ENCODE measurements around the gene ORMDL3.
"Not testable (repeated sequence)": the region's sequence is repeated elsewhere in the genome, so short reads cannot be mapped to it uniquely, and the experiment has no call there.

ORMDL3 gene

DNA sequence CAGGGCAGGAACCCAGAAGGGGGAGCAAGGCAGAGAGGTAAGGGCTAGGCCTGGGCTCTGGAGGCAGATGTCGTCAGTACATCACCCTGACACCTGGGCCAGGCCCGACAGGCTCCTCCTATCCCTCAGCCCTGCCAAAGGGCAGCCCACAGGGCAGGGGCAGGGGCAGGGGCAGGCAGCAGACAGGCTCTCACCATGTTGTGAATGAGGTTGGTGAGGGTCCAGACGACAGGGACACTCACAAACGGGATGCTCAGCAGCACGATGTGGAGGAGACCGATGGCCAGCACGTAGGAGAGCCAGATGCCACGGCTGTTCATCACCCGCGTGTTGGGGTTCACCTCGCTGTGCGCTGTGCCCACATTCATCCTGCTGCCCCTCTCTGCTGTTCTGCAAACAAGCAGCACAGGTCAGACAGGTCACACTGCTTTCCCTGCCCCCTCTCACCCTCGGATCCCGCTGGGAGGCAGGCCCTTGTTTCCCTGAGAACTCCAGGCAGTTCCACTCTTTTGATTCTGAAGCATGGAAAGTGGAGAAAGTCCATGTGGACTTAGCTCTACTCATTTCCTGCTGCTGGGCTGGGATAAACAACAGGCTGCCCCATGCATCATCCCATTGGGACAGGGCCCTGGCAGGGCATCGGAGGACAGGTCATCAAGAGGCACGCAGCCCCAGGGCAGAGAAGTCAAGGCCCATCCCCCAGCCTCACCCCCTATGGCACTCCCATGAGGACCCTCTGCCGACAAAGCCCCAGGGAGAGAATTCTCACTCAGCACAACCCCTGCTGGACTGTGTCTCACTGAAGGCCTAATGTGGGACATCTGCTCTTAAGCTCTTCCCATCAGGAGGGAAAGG is 3.3 kb downstream of the ORMDL3 start:
- no peak for DNase-seq

DNA sequence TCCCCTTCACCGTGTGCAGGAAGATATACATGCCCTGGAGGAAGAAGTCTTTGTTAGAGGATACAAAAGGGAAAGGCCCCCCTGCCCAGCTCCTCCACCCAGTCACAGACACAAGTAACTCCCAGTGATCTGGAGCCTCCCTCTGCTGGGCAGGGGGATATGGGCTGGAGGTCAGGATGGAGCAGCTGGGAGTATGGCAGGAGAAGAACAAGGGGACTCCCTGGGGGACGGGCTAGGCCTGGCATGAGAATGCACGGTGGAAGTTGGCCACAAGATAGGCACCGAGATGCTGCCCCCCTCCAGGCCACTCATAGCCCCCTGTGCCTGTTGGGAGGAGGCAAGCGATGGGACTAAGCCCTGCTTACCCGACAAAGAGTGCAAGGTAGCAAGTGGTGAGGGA is 4.2 kb downstream of the ORMDL3 start:
- DNase-seq, result no peak

DNA sequence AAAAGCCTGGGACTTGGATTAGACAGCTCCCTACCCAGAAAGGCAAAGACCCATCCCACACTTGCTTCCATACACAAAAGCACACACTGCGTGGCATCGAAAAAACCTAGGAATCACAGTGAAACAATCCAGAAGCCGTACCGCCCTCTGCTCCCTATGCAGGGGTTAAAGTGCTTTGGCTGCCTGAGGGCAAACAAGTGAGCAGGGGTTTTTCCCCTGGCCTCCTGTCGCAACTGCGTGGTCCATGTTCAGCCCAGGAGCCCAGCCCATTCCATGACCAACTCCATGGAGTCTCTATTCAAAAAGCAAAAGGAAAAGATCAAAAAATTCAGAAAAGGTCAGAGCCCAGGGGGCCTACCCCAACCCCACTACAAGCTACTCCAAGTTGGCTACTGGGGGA is 5.4 kb downstream of the ORMDL3 start:
- no peak for DNase-seq

DNA sequence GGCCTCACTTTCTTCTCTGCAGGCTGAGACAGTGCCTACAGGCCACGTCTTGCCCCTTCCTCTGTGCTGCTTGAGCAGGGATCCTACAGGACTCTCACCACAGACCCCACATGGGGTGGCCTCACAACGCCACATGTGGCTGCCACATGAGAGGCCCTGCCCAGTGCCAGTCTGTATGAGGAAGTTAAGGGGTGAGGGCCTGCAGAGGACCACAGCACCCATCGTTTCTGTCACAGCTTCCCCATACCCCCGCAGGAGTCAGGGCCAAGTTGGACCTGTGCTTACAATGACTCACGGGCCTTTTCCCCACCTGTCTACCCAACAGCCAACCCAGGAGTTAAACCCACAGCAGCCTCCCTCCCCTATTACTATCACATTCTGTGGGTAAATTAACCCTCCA is 6.1 kb downstream of the ORMDL3 start:
- no peak for DNase-seq

DNA sequence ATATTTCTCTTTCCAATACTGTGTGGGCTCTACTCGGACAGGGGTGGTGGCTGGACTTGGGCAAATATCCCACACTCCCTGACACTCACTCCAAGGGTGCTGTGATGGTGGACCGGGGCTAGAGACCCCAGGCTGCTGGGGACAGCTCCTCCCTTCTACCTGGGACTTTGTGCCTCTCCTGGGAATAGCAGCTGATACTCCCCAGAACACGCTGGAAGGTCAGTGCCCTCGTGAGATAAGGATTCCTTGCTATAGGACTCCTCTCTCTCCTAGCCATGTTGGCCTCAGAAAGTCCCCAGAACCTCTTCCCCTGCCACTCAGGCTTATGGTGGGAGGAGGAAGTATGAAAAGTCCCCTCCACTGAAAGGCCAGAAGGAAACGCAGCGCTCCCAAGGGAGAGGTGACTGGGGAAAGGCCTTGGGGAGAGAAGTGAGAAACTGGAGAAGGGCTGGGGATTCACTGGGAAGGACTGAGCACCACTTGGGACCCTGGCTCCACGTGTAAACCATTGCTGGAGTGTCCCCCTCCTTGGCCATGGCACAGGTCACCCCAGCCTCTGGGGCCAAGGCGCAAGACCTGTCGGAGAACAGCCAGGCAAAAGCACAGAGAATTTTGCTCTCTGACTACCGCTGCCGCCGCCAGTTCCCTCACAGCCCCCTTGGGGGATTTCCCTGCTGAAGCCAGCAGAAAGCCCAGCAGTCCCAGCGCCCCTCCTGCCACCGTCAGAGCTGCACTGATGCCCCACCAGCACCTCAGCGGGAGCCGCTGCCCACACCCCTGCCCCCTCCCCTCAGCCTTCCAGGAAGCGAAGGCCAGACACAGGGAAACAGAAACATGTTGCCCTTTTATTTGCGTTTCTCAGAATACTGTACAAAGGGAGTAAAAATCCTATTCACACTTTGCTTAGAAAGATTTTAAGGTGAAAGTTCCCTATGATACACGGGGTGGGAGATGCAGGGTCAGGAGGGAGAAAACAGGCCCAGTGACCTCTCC is 6.9 kb downstream of the ORMDL3 start:
- DNase-seq, result no peak

DNA sequence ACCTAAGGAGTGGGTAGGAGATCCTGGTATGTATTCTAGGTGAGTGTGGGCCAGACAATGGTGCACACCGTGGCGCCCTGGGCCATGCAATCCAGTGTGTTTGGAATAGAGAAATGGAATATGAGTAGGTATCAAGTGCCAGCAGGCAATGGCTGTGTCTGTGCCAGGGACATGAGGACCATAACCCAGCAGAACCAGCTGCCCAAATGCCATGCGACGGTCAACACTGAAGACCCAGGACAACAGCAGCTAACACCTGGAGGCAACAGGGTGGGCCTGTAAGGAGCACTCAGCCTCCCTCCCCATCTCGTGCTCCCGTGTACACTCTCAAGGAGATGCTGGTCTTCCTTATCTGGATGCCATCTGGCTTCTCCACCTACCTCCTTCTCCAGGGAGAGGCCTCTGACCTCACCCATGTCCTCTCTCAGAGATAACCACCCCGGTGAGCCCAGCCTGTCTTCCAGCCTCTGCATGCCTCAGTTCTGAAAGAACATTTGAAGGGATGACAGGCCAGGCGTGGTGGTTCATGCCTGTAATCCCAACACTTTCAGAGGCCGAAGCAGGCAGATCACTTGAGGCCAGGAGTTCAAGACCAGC is 8.2 kb downstream of the ORMDL3 start:
- DNase-seq, result no peak

DNA sequence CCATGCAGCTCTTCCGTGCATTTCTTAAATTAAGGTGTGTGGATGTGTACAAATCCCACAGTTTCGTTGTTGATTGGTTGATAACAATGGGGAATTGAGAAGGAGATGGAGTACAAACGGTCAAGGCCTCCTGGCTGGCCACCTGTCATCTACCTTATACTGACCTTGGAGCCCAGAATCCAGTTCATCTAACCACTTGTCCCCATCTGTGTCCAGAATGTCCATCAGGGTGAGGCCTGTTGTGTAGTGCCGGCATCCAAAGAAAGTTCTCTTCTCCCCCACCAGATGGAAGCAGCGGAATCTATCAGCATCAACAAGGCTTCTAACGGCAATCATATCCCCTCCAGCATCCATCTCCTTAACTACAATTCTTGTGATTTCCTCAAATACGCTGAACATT is 10.5 kb downstream of the ORMDL3 start:
- no peak for DNase-seq

DNA sequence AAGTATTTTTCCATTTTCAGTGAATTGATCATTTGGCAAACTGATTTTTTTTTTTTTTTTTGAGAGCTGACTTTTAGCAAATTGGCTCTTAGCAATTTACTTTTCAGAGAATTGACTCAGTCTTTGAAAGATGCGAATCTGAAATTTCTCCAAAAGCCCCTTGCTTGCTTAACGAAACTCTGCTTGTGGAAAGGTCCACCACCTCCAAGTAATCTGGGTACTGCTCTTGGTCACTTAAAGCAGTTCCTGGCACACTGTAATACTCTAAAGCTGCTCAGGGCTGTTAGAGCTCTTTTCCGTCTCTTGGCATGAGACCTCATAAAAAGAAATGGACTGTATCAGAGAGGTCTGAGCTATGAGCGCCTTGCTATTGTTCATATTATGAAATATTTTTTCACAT is 11.8 kb downstream of the ORMDL3 start:
- no peak for DNase-seq

DNA sequence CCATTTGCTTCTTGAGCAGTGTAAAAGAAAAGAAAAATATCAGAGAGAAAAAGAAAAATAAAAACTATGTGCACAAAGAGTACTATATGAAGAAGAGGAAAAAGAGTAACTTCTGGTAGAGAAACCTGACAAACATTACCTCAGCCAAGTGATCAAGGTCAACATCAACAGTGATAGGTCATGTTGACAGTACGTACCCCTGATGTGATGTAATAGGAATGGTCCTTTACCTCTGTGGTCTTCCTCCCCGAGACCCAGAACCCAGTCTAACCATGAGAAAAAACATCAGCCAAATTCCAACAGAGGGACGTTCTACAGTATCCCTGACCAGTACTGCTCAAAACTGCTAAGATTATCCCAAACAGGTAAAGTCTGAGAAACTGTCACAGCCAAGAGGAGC is 13.4 kb downstream of the ORMDL3 start:
- no peak for DNase-seq

DNA sequence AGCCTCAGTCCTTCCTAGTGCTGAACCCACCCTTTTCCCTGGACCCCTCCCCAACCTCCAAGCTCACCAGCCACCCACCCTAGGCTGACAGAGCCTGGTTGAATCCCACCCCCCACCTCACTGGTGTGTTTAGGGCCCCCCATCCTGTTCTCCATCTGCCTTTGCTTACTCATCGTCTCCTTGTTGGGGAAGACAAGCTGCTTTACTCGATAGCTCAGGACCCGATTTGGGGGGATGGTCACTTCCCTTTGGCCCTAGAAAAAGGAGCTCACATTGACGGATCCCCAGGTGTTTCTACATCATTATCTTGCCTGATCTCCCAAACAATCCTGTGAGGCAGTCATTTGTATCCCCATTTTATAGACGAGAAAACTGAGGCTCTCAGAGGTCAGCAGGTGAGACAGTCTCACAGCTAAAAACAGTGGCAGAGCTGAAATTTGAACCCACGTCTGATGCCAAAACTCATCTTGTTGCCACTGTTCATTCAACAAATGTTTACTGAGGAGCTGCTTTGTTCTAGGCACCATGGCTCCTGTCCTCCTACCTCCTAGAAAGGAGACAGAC is 18.5 kb downstream of the ORMDL3 start:
- no peak for DNase-seq

DNA sequence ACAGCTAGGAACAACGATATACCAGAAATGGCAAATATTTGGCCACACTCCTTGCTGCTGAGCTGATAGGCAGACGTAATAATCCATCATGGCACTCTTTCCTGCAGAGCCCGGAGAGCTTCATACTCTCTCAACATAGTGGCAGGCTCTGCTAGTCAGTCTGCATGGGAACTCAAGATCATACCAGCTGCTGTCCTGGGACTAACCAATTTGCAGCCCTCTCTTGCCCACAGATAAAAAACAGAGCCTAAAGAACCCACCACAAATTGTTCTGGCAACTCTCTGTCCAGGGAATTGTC is 22.5 kb downstream of the ORMDL3 start:
- no peak for DNase-seq

DNA sequence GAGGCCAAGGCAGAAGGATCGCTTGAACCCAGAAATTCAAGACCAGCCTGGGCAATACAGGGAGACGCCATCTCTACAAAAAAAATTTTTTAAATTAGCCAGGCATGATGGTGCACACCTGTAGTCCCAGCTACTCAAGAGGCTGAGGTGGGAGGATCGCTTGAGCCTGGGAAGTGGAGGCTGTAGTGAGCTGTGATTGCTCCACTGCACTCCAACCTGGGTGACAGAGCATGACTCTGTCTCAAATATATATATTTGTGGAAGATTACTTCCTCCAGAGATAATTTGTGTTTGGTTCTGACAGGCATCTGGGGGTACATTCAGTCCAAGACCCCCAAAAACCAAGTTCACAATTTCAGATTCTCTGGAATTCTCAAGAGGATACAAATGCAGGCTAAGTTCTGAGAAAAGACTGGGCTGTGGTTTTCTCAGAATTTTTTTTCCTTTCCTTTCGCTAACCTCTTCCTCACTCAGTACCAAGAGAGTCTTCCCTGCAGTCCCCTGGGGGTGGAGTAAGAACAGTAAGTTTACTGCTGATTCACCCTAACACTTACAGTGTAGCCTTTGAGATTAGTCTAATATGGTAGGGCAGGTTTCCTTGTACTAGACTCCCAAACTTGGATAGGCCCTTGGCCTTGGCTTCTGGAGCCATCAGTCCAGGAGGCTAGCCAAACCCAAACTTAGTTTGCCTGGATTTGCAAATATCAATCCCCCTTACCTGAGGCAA is 24.1 kb downstream of the ORMDL3 start:
- DNase-seq, result peak; percentile 7

DNA sequence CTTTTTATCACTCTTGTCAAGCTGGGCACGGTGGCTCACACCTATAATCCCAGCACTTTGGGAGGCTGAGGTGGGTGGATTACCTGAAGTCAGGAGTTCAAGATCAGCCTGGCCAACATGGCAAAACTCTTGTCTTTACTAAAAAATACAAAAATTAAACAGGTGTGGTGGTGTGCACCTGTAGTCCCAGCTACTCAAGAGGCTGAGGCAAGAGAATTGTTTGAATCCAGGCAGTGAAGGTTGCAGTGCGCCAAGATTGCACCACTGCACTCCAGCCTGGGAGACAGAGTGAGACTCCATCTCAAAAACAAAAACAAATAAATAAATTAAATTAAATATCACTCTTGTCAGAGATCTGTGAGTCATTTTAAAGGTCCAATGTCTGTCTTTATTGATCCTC is 25.4 kb downstream of the ORMDL3 start:
- DNase-seq, result not testable (repeated sequence)

DNA sequence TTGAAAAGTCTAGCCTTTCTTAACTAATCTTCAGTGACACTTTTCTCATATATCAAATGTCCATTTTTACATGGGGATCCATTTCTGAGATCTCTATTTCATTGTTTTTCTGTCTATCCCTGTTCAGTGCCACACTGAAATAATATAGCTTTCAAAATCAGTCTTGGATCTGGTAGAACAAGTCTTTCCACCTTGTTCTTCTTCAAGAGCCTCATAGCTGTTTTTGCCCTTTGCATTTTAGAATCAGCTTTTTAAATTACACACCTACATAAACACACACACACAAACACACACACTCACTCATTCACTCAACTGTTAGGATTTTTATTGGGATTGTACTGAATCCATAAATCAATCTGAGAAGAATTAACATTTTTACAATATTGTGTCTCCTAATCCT is 28.2 kb downstream of the ORMDL3 start:
- no peak for DNase-seq

DNA sequence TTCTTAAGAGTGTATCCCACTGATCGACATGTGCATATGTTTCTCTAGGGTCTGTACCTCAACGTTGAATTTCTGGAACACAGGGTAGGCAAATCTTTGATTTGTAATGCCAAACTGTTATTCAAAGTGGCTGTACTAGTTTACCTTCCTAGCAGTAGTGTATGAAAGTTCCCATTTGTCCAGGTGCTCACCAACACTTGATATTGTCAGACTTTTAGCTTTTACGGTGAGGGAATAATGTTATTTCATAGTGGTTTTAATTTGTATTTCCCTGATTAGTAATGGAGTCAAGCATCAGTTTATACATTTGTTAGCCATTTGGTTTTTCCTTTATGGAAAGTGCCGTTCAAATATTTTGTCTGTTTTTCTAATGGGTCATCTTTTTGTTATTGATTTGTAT is 29.3 kb downstream of the ORMDL3 start:
- no peak for DNase-seq

DNA sequence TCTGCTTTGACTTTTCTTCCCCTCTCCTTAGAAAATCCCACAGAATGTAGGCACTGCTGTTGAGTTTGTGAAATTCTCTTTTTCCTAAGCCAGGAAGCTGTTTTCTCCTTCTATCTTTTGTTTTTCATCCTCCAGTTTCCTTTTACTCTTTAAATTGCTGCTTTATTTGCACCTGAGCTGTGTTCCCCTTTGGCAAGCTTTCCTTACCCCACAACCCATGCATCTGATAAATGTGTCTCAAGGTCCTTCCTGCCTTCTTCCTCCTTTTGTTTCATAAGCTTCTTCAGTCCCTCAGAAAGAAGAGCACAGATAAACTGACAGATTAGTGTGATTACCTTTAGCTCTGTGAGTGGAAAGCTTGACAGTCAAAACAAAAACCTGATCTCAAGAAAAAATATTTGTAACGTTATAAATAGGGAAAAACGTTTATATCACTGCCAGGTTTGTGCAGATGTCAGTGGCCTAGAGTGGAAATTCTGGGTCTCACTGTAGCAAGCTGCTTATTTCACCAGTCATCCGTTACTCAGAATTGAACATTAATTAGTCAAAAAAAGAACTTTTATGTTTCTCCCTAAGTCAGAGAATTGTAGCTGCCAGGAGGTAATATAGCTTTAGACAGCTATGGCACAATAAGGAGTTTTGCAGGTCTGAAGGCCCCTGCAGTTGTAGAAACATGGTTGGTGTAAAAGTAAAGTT is 32.6 kb downstream of the ORMDL3 start:
- DNase-seq, result no peak

DNA sequence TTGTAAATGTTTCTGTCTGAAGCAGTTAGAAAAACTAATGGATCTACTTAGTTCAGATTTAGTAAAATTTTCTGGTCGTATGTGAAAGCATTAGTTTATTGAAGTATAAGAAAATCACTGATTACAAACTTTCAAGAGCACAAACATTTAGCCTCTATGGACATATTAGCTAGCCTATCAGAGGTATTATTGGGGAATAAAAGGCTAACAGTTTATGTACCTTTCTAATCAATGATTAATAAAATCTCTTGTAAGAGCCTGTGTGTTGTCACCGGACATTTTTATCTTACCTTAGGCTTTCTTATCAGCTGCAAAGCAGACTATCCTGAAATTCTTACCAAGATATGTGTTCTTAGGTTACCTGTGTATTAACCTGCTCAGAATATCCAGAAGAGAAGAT is 38.2 kb downstream of the ORMDL3 start:
- DNase-seq, result no peak

DNA sequence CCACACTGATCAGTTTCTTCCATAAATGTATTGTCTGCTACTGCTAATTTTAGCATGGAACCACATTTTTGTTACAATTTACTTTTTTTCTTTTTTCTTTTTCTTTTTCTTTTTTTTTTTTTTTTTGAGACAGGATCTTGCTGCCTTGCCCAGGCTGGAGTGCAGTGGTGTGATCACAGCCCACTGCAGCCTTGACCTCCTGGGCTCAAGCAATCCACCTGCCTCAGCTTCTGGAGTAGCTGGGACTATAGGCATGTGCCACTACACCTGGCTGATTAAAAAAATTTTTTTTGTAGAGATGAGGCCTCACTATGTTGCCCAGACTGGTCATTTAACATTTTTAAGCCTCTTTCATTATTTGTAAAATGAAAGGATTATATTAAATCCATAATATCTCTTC is 40.3 kb downstream of the ORMDL3 start:
- DNase-seq, result no peak

DNA sequence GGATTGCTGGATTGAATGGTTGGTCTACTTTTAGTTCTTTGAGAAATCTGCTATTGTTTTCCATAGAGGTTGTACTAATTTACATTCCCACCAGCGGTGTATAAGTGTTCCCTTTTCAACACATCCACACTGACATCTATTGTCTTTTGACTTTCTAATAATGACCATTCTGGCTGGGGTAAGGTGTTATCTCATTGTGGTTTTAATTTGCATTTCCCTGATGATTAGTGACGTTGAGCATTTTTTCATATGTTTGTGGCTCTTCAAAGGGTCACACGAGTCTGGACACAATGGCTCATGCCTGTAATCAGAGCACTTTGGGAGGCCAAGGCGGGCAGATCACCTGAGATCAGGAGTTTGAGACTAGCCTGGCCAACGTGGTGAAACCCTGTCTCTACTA is 41.3 kb downstream of the ORMDL3 start:
- DNase-seq, result not testable (repeated sequence)

DNA sequence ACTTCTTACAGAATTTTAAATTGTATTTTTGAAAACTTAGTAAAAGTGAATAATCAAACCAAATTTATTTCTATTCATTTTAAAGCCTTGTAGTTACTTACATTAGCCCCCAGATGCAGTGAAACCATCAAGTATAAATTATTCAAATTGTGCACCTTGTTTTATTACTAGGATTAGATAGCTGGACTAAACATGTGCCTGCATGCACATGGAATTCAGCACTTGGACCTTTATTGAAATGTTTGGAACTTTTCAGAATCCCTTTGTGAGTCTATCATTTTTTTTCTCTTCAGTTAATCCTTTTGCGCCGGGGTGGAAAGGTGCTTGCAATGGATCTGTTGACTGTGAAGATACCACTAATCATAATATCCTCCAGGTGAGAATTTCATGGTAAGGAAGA is 54.6 kb downstream of the ORMDL3 start:
- DNase-seq, result peak; percentile 3

DNA sequence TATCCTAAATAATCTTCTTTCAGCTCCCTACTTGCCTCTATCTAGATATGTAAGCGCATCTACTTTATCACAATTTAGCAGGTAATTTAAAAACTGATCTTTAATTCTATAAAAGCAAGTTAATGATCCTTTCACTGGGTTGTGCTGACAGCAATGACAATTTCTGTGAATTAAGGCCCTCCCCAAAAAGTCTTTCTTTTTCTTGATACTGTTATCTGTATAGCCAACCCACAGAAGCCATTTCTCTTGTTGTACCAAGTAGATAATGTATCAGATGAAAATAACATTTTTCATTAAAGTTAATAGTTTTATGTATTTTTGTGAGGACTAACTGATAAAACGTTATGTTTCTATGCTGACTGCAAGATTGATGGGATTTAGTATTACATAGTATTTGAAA is 55.6 kb downstream of the ORMDL3 start:
- no peak for DNase-seq
